HTERT RPE-1 (cell line): ENCODE measurements around the gene RAB37.

Experiments
- in situ Hi-C: fragments of 300-500 bp; cut with MboI; formaldehyde crosslinking; loops from 4 replicates; pipeline ENCODE4 v1.14.3; 2020; ENCODE audit warnings: low sequenced_read_pairs

RAB37 gene

GRCh38 chr17:74728033-74728701 lies 8.9 kb upstream of the RAB37 start:
- in situ Hi-C loops: no loop called here

DNA sequence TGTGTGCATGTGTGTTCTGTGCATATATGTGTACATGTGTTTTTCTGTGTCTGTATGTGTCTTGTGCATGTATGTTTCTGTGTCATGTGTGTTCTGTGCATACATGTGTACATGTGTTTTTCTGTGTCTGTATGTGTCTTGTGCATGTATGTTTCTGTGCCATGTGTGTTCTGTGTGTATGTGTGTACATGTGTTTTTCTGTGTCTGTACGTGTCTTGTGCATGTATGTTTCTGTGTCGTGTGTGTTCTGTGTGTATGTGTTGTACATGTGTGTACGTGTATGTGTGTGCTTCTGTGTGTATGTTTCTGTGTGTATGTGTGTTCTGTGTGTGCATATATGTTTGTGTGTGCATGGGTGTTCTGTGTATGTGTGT lies 8.4 kb upstream of the RAB37 start:
- in situ Hi-C loops: no loop called here

DNA sequence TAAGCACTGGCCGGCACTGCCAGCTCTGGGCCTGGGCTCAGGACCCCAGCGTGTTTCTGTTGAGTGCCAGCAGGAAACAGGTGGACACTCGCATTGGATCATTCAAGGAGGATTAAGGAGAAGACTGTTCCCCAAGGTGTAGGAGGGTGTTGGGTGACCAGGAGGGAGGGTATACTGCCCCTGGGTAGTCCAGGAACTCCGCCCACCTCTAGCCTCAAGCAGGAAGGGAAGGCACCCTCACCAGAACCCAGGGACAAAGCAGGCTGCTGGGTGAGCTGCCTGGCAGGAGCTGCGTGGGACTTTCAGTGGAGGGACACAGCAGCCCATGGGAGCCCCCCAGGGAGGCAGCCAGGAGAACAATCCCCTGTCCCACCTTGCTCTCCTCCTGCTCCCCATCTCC lies 7.7 kb upstream of the RAB37 start:
- in situ Hi-C loops: no loop called here

DNA sequence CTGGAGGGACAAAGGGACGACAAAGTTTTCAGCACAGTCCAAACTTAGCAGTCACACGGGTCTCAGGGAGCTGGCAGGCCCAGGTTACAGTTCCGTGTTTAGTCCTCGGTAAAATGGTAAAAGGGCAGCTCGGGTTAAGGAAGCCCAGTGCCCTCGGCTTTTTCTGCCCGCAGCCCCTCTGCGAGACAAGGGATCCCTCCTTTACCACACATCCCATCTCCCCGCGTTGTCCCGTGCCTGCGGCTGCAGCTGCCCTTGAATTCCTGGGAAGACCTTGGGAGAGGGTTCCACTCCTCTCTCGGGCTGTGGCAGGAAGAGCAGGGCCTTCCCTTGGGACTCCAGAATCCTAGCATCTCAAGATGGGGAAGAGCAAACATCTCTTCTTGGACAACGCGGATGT lies 7.2 kb upstream of the RAB37 start:
- in situ Hi-C loops: no loop called here

- in situ Hi-C loops: no loop called here
These were observed 6.3 kb upstream of the RAB37 start for GRCh38 chr17:74730491-74731346.

DNA sequence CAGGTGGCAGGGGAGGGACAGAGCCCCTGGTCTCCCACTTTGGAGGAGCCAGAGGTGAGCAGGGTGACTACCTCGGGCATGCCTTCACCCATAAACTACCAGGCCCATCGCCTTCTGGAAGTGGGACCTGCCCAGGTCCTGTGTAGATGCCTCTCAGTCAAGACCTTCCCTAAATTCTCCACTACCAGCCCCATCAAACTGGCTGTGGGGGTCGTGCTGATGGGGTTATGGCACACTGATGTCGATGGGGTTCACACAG lies 5.8 kb upstream of the RAB37 start:
- in situ Hi-C loops: no loop called here

DNA sequence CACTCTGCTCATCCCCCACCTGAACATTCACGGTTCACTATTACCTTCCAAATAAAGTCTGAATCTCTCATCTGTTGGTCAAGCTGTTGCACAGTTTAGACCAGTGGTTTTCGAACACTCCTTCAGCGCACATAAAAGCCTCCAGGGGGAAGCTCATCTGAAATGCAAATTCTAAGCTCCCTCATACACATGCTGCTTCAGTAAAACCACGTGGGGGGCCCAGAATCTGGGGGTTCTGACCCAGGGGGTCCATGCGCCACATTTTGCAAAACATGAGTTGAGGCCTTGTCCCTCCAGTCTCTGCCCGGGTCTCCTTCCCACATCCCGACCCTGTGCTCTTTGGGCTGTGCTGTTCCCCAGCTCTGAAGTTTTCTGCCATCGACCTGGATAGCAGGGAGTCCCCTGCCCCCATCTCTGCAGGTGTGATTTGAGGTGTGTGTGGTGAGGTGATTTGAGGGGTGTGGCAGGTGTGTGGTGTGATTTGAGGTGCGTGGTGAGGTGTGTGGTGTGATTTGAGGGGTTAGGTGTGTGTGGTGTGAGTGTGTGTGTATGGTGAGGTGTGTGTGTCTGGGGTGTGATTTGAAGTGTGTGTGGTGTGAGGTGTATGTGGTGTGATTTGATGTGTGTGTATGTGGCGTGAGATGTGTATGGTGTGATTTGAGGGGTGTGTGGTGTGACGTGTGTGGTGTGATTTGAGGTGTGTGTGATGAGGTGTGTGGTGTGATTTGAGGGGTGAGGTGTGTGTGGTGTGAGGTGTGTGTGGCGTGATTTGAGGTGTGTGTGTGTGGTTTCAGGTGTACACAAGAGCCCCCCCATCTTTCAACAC lies 4.8 kb upstream of the RAB37 start:
- in situ Hi-C loops: no loop called here

DNA sequence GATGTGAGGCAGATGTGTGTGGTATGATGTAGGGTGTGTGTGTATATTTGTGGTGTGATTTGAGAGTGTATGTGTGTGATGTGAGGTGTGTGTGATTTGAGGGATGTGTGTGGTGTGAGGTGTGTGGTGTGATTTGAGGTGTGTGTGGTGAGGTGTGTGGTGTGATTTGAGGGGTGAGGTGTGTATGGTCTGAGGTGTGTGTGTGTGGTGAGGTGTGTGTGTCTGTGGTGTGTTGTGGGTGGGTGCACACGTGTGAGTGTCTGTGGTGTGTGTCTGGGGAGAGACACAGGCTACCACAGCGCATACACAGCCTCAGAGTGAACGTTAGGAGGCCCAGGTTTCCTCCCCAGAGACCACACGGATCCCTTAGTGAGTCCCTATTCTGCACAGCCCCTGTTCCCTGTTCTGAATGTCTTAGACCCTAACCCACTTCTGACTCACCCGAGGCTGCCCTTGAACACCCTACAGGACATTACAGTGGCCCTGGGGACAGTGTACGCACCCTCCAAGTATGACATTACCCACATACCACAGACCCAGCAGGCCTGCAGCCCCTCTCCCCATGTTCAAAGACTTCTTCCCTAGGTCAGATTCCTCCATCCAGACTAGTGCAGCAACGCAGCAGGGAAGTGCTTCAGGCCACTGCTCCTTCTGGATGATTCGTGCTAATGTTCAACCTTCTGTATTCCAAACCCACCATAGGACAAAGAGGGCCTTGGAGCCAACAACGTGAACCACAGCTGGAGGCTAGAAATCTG lies 3.5 kb upstream of the RAB37 start:
- in situ Hi-C loops: no loop called here

DNA sequence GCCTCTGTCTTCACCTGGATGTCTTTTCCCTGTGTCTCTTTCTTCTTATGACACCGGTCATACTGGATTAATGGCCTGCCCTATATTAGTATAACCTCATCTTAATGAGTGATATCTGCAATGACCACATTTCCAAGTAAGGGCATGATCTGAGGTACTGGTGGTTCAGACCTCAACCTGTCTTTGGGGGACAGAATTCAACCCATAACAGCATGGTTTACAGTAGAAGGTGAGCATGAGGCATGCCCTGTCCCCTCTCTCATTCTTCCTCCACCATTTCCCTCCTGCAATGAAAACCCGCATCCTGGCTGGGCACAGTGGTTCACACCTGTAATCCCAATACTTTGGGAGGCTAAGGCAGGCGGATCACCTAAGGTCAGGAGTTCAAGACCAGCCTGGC lies 2.8 kb upstream of the RAB37 start:
- in situ Hi-C loops: no loop called here

DNA sequence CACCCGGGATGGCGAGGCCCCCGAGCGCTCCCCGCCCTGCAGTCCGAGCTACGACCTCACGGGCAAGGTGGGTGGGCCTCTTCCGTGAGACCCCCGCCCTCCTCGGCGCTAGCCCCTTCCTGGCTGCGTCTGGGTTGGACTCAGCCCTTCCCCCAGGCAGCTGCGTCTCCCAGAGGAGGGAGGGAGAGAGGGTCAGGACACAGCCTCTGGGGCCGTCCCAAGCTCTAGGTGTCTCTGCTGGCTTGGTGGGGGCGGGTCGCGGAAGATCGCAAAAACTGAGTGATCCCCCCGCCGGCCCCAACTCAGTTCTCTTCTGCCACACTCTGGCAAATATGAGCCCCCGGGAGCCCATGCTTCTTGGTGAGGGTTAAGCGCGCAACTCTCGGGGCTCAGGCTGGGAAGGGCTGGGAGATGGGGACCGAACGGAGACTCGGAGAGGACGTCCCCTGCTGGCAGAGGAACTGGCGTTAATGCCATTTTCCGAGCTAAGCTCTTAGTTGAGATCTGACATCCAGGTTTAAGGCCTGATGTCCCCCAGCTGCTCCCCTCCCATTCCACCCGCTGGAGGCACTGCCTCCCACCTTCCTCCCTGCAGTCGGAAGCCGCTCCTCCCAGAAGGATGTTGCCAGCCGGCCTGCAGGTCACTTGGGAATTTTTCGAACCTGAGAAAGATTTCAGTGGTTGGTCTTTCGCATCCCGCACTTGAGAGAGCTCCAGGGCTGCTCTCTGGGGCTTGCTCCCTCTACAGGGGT lies 419 bp downstream of the RAB37 start:
- in situ Hi-C loops: no loop called here

GRCh38 chr17:74738051-74738996 lies 1.3 kb downstream of the RAB37 start:
- in situ Hi-C loops: no loop called here

DNA sequence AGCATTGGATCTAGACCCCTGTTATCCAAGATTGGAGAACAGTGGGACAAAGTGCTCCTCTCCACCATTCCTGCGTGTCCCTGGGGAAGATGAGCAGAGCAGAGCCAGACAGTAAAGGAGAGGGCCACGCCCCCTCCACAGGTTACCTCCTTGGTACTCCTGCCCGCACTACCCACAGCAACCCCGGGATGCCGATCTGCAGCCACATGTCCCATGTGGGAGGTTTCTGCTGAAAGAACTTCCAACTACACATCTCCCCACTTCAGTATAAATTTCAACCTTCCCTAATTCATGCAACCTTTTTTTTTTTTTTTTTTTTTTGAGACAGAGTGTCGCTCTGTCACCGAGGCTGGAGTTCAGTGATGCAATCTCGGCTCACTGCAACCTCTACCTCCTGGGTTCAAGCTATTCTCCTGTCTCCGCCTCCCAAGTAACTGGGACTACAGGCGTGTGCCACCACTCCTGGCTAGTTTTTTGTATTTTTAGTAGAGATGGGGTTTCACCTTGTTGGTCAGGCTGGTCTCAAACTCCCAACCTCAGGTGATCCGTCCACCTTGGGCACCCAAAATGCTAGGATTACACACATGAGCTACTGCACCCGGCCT lies 2.3 kb downstream of the RAB37 start:
- in situ Hi-C loops: no loop called here

- in situ Hi-C loops: no loop called here
These were observed 3.1 kb downstream of the RAB37 start for GRCh38 chr17:74740173-74740572.

DNA sequence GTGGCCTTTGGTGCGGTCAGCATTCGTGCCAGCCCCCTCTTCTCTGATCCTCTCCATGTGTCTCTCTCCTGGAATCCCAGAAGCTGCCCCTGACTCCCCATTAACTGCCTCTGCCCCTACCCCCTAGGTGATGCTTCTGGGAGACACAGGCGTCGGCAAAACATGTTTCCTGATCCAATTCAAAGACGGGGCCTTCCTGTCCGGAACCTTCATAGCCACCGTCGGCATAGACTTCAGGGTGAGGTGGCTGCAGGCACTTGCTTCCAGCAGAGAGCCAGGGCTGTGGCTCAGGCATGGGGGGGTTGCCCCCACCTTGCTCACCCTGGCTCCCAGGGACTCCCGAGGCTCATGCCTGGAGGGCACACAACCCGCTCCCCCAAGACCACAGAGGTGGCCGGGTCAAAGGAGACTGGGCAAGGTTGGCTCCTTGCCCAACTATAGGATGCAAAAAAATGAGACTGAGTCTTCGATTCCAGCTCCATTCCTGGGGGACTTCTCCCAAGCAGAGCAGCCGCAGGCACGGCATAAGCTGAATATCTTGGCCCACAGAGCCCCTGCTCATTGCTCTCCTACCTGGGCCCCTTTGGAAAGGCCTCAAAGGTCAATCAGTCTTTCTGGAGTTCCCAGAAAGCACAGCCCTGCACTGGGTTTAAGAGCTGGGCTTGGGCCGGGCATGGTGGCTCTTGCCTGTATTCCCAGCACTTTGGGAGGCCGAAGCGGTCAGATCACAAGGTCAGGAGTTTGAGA lies 3.8 kb downstream of the RAB37 start:
- in situ Hi-C loops: no loop called here

DNA sequence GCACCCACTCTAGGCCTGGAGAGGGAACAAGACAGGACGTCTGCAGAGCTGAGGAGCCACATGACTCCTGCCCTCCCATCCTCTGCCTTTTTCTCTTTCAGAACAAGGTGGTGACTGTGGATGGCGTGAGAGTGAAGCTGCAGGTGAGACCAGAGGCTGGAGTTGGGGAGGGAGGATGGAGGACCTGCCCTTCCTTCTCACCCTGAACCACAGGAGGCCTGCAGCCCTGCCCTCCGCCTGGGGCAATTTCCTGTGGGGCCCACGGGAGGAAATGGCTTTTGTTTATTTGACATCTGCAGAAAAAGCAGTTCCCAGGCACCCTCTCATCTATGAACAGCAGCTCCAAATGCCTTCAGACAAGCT lies 5.1 kb downstream of the RAB37 start:
- in situ Hi-C loops: no loop called here

DNA sequence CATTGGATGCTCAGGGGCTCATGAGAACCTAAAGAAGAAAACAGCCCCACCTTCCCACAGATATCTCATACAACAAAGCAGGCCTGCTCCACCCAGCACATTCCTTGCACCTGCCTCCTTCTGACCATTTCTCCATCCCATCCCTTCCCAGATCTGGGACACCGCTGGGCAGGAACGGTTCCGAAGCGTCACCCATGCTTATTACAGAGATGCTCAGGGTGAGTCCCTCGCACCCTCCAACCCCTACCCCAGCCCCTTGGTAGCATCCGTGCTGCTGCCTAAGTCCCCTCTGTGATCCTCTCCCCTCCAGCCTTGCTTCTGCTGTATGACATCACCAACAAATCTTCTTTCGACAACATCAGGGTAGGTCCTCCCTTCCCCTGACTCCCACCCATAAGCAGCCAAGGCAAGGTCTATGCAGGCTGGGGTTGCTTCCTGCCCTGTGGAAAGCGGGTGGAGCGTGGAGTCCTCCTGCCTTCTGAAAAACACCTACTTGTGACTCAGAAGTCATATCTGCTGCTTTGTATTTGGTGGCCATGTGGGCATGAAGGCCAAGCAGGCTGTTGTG lies 6.0 kb downstream of the RAB37 start:
- in situ Hi-C loops: no loop called here

DNA sequence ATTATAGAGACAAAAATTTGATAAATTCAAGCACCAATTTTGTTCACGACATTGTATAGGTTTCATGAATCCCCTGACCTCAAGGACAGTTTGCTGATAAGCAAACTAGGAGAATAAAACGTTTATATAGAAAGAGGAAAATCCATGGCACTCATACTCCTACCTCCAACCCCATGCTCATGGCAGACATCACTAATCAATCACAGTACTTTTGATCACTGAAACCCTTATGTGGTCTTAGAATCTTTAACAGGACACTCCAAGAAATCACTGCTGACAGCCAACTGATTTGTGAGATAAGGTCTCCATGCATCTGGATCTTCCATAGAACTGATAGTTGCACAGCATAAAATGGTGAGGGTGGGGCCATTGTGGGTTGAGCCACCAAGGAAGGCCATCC lies 6.7 kb downstream of the RAB37 start:
- in situ Hi-C loops: no loop called here

GRCh38 chr17:74744349-74744713 lies 7.3 kb downstream of the RAB37 start:
- in situ Hi-C loops: no loop called here
